ENCODE measurements around the gene RIMKLA.

The RIMKLA gene

GRCh38 chr1:42380586-42381279 is at the start of gene RIMKLA:
Gene RIMKLA, plus strand, starts transcription at chr1:42380792. Its CDS starts 143 bp downstream, at chr1:42380935.
- Histone ChIP-seq H3K9ac (ENCODE audit: low read depth, low read length) (no peak within 1 kb of the TSS), H3K27me3 (ENCODE audit: control insufficient read depth, insufficient read depth, low read length) (peaks cover 17% of the 10 kb centered on the region), H3K4me1 (ENCODE audit: control insufficient read depth, insufficient read depth, low read length) (peaks cover 6% of the 10 kb centered on the region), H3K4me3 (ENCODE audit: low read depth, low read length) (peak within 1 kb of the TSS; percentile 87), H3K9me3 (ENCODE audit: control insufficient read depth, insufficient read depth, low read length) (no peaks in the 10 kb centered on the region), H3K36me3 (ENCODE audit: control insufficient read depth, insufficient read depth, low read length) (no peaks in the 10 kb centered on the region)

- no peak overlapping the region for H3K4me3 ChIP-seq (ENCODE audit: low read depth, low read length)
- no peaks in the 10 kb centered on the region for H3K36me3 ChIP-seq (ENCODE audit: control insufficient read depth, insufficient read depth, low read length)
- no peaks in the 10 kb centered on the region for H3K9me3 ChIP-seq (ENCODE audit: control insufficient read depth, insufficient read depth, low read length)
- H3K4me1 ChIP-seq (ENCODE audit: control insufficient read depth, insufficient read depth, low read length), result peaks cover 7% of the 10 kb centered on the region
- H3K27me3 ChIP-seq (ENCODE audit: control insufficient read depth, insufficient read depth, low read length), result no peaks in the 10 kb centered on the region
- no peak overlapping the region for H3K9ac ChIP-seq (ENCODE audit: low read depth, low read length)
Measured at GRCh38 chr1:42332877-42333276, 47.7 kb upstream of the RIMKLA start.

GRCh38 chr1:42333662-42334239 is 46.8 kb upstream of the RIMKLA start:
- H3K27me3 ChIP-seq (ENCODE audit: control insufficient read depth, insufficient read depth, low read length), result no peaks in the 10 kb centered on the region
- peak overlapping the region; percentile 87 for H3K9ac ChIP-seq (ENCODE audit: low read depth, low read length)
- peak overlapping the region; percentile 90 for H3K4me3 ChIP-seq (ENCODE audit: low read depth, low read length)
- H3K9me3 ChIP-seq (ENCODE audit: control insufficient read depth, insufficient read depth, low read length), result no peaks in the 10 kb centered on the region
- peaks cover 7% of the 10 kb centered on the region for H3K4me1 ChIP-seq (ENCODE audit: control insufficient read depth, insufficient read depth, low read length)
- no peaks in the 10 kb centered on the region for H3K36me3 ChIP-seq (ENCODE audit: control insufficient read depth, insufficient read depth, low read length)

- Histone ChIP-seq H3K9ac (ENCODE audit: low read depth, low read length) (peak overlapping the region; percentile 87), H3K36me3 (ENCODE audit: control insufficient read depth, insufficient read depth, low read length) (no peaks in the 10 kb centered on the region)
Measured at GRCh38 chr1:42334240-42335049, 46.1 kb upstream of the RIMKLA start.

GRCh38 chr1:42335050-42335808 is 45.4 kb upstream of the RIMKLA start, which contains the start of gene FOXJ3:
Gene FOXJ3, minus strand, starts transcription at chr1:42335235. Its CDS starts 24,142 bp downstream, at chr1:42311093.
- H3K27me3 ChIP-seq (ENCODE audit: control insufficient read depth, insufficient read depth, low read length), result no peaks in the 10 kb centered on the region
- no peaks in the 10 kb centered on the region for H3K9me3 ChIP-seq (ENCODE audit: control insufficient read depth, insufficient read depth, low read length)
- no peaks in the 10 kb centered on the region for H3K36me3 ChIP-seq (ENCODE audit: control insufficient read depth, insufficient read depth, low read length)
- H3K4me1 ChIP-seq (ENCODE audit: control insufficient read depth, insufficient read depth, low read length), result peaks cover 11% of the 10 kb centered on the region
- H3K9ac ChIP-seq (ENCODE audit: low read depth, low read length), result peak within 1 kb of the TSS; percentile 90
- peak within 1 kb of the TSS; percentile 90 for H3K4me3 ChIP-seq (ENCODE audit: low read depth, low read length)

More at GRCh38 chr1:42334240-42335049, 46.1 kb upstream of the RIMKLA start:
- Histone ChIP-seq H3K4me3 (ENCODE audit: low read depth, low read length) (peak overlapping the region; percentile 90), H3K27me3 (ENCODE audit: control insufficient read depth, insufficient read depth, low read length) (no peaks in the 10 kb centered on the region), H3K9me3 (ENCODE audit: control insufficient read depth, insufficient read depth, low read length) (no peaks in the 10 kb centered on the region), H3K4me1 (ENCODE audit: control insufficient read depth, insufficient read depth, low read length) (peaks cover 8% of the 10 kb centered on the region)

- Histone ChIP-seq H3K4me3 (ENCODE audit: low read depth, low read length) (peak overlapping the region; percentile 90), H3K27me3 (ENCODE audit: control insufficient read depth, insufficient read depth, low read length) (no peaks in the 10 kb centered on the region), H3K9ac (ENCODE audit: low read depth, low read length) (peak overlapping the region; percentile 90), H3K9me3 (ENCODE audit: control insufficient read depth, insufficient read depth, low read length) (no peaks in the 10 kb centered on the region), H3K4me1 (ENCODE audit: control insufficient read depth, insufficient read depth, low read length) (peaks cover 13% of the 10 kb centered on the region), H3K36me3 (ENCODE audit: control insufficient read depth, insufficient read depth, low read length) (no peaks in the 10 kb centered on the region)
Measured at GRCh38 chr1:42335809-42336518, 44.6 kb upstream of the RIMKLA start.

- Histone ChIP-seq H3K36me3 (ENCODE audit: control insufficient read depth, insufficient read depth, low read length) (no peaks in the 10 kb centered on the region), H3K4me1 (ENCODE audit: control insufficient read depth, insufficient read depth, low read length) (peaks cover 15% of the 10 kb centered on the region), H3K27me3 (ENCODE audit: control insufficient read depth, insufficient read depth, low read length) (no peaks in the 10 kb centered on the region), H3K4me3 (ENCODE audit: low read depth, low read length) (no peak overlapping the region), H3K9ac (ENCODE audit: low read depth, low read length) (no peak overlapping the region), H3K9me3 (ENCODE audit: control insufficient read depth, insufficient read depth, low read length) (no peaks in the 10 kb centered on the region)
Measured at GRCh38 chr1:42336978-42337377, 43.6 kb upstream of the RIMKLA start.

- Histone ChIP-seq H3K4me3 (ENCODE audit: low read depth, low read length) (no peak overlapping the region), H3K4me1 (ENCODE audit: control insufficient read depth, insufficient read depth, low read length) (peaks cover 15% of the 10 kb centered on the region), H3K9ac (ENCODE audit: low read depth, low read length) (no peak overlapping the region), H3K9me3 (ENCODE audit: control insufficient read depth, insufficient read depth, low read length) (no peaks in the 10 kb centered on the region), H3K36me3 (ENCODE audit: control insufficient read depth, insufficient read depth, low read length) (no peaks in the 10 kb centered on the region), H3K27me3 (ENCODE audit: control insufficient read depth, insufficient read depth, low read length) (no peaks in the 10 kb centered on the region)
Measured at GRCh38 chr1:42340093-42340492, 40.5 kb upstream of the RIMKLA start.

- peaks cover 14% of the 10 kb centered on the region for H3K4me1 ChIP-seq (ENCODE audit: control insufficient read depth, insufficient read depth, low read length)
- no peaks in the 10 kb centered on the region for H3K36me3 ChIP-seq (ENCODE audit: control insufficient read depth, insufficient read depth, low read length)
- no peaks in the 10 kb centered on the region for H3K27me3 ChIP-seq (ENCODE audit: control insufficient read depth, insufficient read depth, low read length)
- H3K9ac ChIP-seq (ENCODE audit: low read depth, low read length), result no peak overlapping the region
- no peaks in the 10 kb centered on the region for H3K9me3 ChIP-seq (ENCODE audit: control insufficient read depth, insufficient read depth, low read length)
- no peak overlapping the region for H3K4me3 ChIP-seq (ENCODE audit: low read depth, low read length)
Measured at GRCh38 chr1:42340901-42341300, 39.7 kb upstream of the RIMKLA start.

GRCh38 chr1:42343049-42343448 is 37.5 kb upstream of the RIMKLA start:
- H3K27me3 ChIP-seq (ENCODE audit: control insufficient read depth, insufficient read depth, low read length), result no peaks in the 10 kb centered on the region
- no peaks in the 10 kb centered on the region for H3K9me3 ChIP-seq (ENCODE audit: control insufficient read depth, insufficient read depth, low read length)
- H3K36me3 ChIP-seq (ENCODE audit: control insufficient read depth, insufficient read depth, low read length), result no peaks in the 10 kb centered on the region
- H3K4me1 ChIP-seq (ENCODE audit: control insufficient read depth, insufficient read depth, low read length), result peaks cover 10% of the 10 kb centered on the region
- no peak overlapping the region for H3K4me3 ChIP-seq (ENCODE audit: low read depth, low read length)
- H3K9ac ChIP-seq (ENCODE audit: low read depth, low read length), result no peak overlapping the region

- Histone ChIP-seq H3K36me3 (ENCODE audit: control insufficient read depth, insufficient read depth, low read length) (no peaks in the 10 kb centered on the region), H3K9ac (ENCODE audit: low read depth, low read length) (no peak overlapping the region), H3K27me3 (ENCODE audit: control insufficient read depth, insufficient read depth, low read length) (no peaks in the 10 kb centered on the region), H3K4me1 (ENCODE audit: control insufficient read depth, insufficient read depth, low read length) (no peaks in the 10 kb centered on the region), H3K4me3 (ENCODE audit: low read depth, low read length) (no peak overlapping the region), H3K9me3 (ENCODE audit: control insufficient read depth, insufficient read depth, low read length) (no peaks in the 10 kb centered on the region)
Measured at GRCh38 chr1:42348498-42348897, 32.1 kb upstream of the RIMKLA start.
